Fibroblast of lung (primary cell): ENCODE measurements around the gene FIS1. TPM values are rescaled to one million over a fixed set of nuclear protein-coding genes. Genes with fewer than 3 reads are reported as not detected.
"Not testable (repeated sequence)": the region's sequence is repeated elsewhere in the genome, so short reads cannot be mapped to it uniquely, and the experiment has no call there.

Experiments
- DNase-seq, 2 donors: peaks; one replicate each; pipeline versions ENCODE4 v3.0.0 to v3.0.0-alpha.2; 2010; ENCODE audit warnings: low read depth in 2 of 2
- H2AFZ ChIP-seq: 2 replicates; pipeline ENCODE4 v1.5.1; 2012; ENCODE audit warnings: low read length, control low read depth, inconsistent platforms
- H3K27ac ChIP-seq: 2 replicates; pipeline ENCODE4 v1.5.1; 2011; ENCODE audit warnings: low read length, control low read depth; ENCODE audit not compliant: insufficient read depth
- H3K27me3 ChIP-seq: 2 replicates; pipeline ENCODE4 v1.5.1; 2011; ENCODE audit warnings: mild to moderate bottlenecking, low read length; ENCODE audit not compliant: control insufficient read depth, insufficient read depth
- H3K36me3 ChIP-seq: 2 replicates; pipeline ENCODE4 v1.5.1; 2011; ENCODE audit warnings: low read length; ENCODE audit not compliant: control insufficient read depth, insufficient read depth
- H3K4me1 ChIP-seq: 2 replicates; pipeline ENCODE4 v1.5.1; 2011; ENCODE audit warnings: low read length; ENCODE audit not compliant: control insufficient read depth, insufficient read depth; ENCODE audit errors: extremely low read depth
- H3K4me2 ChIP-seq: 2 replicates; pipeline ENCODE4 v1.5.1; 2011; ENCODE audit warnings: low read length, control low read depth; ENCODE audit not compliant: insufficient read depth; ENCODE audit errors: extremely low read depth
- H3K4me3 ChIP-seq, 4 experiments: fragments of 200-600 bp in 1 of 4; sonication (generic) in 1 of 4; replicated peaks in 1 of 4; 2 replicates each; pipeline ENCODE4 v1.5.1; 2011 to 2016; ENCODE audit warnings: low read length in 4 of 4, low read depth in 3 of 4, mild to moderate bottlenecking in 3 of 4, control low read depth in 2 of 4, inconsistent platforms in 1 of 4, mixed read lengths in 1 of 4; ENCODE audit not compliant: insufficient read depth in 1 of 4; ENCODE audit errors: control extremely low read depth in 1 of 4
- H3K79me2 ChIP-seq: 2 replicates; pipeline ENCODE4 v1.5.1; 2012; ENCODE audit warnings: mild to moderate bottlenecking, low read length, inconsistent platforms; ENCODE audit not compliant: control insufficient read depth, insufficient read depth
- H3K9ac ChIP-seq: 2 replicates; pipeline ENCODE4 v1.5.1; 2011; ENCODE audit warnings: mild to moderate bottlenecking, low read length, control low read depth; ENCODE audit not compliant: insufficient read depth
- H3K9me3 ChIP-seq: 2 replicates; pipeline ENCODE4 v1.5.1; 2012; ENCODE audit warnings: low read depth, low read length; ENCODE audit not compliant: control insufficient read depth, insufficient read depth
- H4K20me1 ChIP-seq: 2 replicates; pipeline ENCODE4 v1.5.1; 2011; ENCODE audit warnings: low read length; ENCODE audit not compliant: control insufficient read depth, insufficient read depth; ENCODE audit errors: extremely low read depth
- CTCF ChIP-seq, 2 donors: IDR thresholded peaks in 1 of 2; conservative IDR thresholded peaks in 1 of 2; 1 replicate in 1 of 2; 2 replicates in 1 of 2; pipeline ENCODE4 v1.5.1; 2011 to 2012; ENCODE audit warnings: low read length in 2 of 2, control low read depth in 1 of 2, inconsistent platforms in 1 of 2, low read depth in 1 of 2, mild to moderate bottlenecking in 1 of 2
- EZH2 ChIP-seq: IDR thresholded peaks from 2 replicates; pipeline ENCODE4 v1.5.1; 2012; ENCODE audit warnings: low read length, control low read depth, mild to moderate bottlenecking; ENCODE audit errors: missing control alignments
- polyA minus RNA-seq: library from RNA; depleted of rRNA, polyadenylated mRNA; stranded (reverse); fragments of >200 nt; gene quantifications from 2 replicates; pipeline ENCODE4 v1.2.3, GENCODE V29; 2011; ENCODE audit warnings: low replicate concordance
- polyA plus RNA-seq, 2 donors: library from polyadenylated mRNA; depleted of rRNA in 1 of 2; stranded (reverse) in 1 of 2; unstranded in 1 of 2; fragments of >200 nt; gene quantifications; 2 replicates each; pipeline ENCODE4 v1.2.1, GENCODE V29; 2011 to 2012; ENCODE audit warnings: missing spikeins in 1 of 2
- total RNA-seq: library from RNA; depleted of rRNA; stranded (reverse); fragments of >200 nt; gene quantifications from 2 replicates; pipeline ENCODE4 v1.2.1, GENCODE V29; 2014

The FIS1 gene
- total RNA-seq (148 and 169 TPM in 2 replicates), polyA plus RNA-seq (297 and 347 TPM in 2 replicates), polyA minus RNA-seq (104 and 125 TPM in 2 replicates)
- 244 and 265 TPM in 2 replicates for polyA plus RNA-seq (2012)

GRCh38 chr7:101244375-101245146 is at the start of gene FIS1:
FIS1 (minus strand) TSS chr7:101245081; CDS start chr7:101245004, 77 bp downstream.
- H3K4me3 ChIP-seq: peak within 1 kb of the TSS; percentile 78 to 92 (median 86)
- peaks cover 5% of the 10 kb centered on the region for H3K36me3 ChIP-seq
- H2AFZ ChIP-seq: peak within 1 kb of the TSS; percentile 93
- TF ChIP-seq CTCF (conservative IDR thresholded peaks at IDR 0.05 in 1 of 2, IDR thresholded peaks at IDR 0.05 in 1 of 2; ENCODE audit: low read depth in 1 of 2, low read length in 2 of 2): peak; percentile 76 to 81
- TF ChIP-seq EZH2: no peak
- H3K4me2 ChIP-seq: peak within 1 kb of the TSS; percentile 88
- no peaks in the 10 kb centered on the region for H4K20me1 ChIP-seq
- DNase-seq: peak; percentile 87 to 88
- peak within 1 kb of the TSS; percentile 85 for H3K27ac ChIP-seq
- no peaks in the 10 kb centered on the region for H3K9me3 ChIP-seq
- no peaks in the 10 kb centered on the region for H3K27me3 ChIP-seq
- peaks cover 24% of the 10 kb centered on the region for H3K79me2 ChIP-seq
- H3K4me1 ChIP-seq: peaks cover 4% of the 10 kb centered on the region
- H3K9ac ChIP-seq: peak within 1 kb of the TSS; percentile 71

- Histone ChIP-seq H3K79me2 (no peaks in the 10 kb centered on the region), H3K27me3 (peaks cover 11% of the 10 kb centered on the region), H3K4me1 (no peaks in the 10 kb centered on the region), H3K9ac (no peak overlapping the region), H3K27ac (no peak overlapping the region), H4K20me1 (no peaks in the 10 kb centered on the region), H3K4me2 (no peak overlapping the region), H3K9me3 (no peaks in the 10 kb centered on the region), H3K4me3 (no peak overlapping the region), H3K36me3 (no peaks in the 10 kb centered on the region), H2AFZ (no peak overlapping the region)
- no peak for DNase-seq
- TF ChIP-seq CTCF (conservative IDR thresholded peaks at IDR 0.05 in 1 of 2, IDR thresholded peaks at IDR 0.05 in 1 of 2; ENCODE audit: low read depth in 1 of 2, low read length in 2 of 2): no peak
Measured at GRCh38 chr7:101294039-101294831, 49.4 kb upstream of the FIS1 start.

GRCh38 chr7:101293069-101294021 is 48.5 kb upstream of the FIS1 start:
- not testable (repeated sequence) for H3K9me3 ChIP-seq, H3K4me1 ChIP-seq, H3K27ac ChIP-seq, H4K20me1 ChIP-seq, H3K79me2 ChIP-seq, DNase-seq, H3K4me2 ChIP-seq, H3K4me3 ChIP-seq, H3K9ac ChIP-seq, H3K36me3 ChIP-seq, H2AFZ ChIP-seq
- peaks cover 11% of the 10 kb centered on the region for H3K27me3 ChIP-seq

- H3K27me3 ChIP-seq: peaks cover 11% of the 10 kb centered on the region
Measured at GRCh38 chr7:101292566-101292965, 47.7 kb upstream of the FIS1 start.

More at GRCh38 chr7:101292566-101292965, 47.7 kb upstream of the FIS1 start:
- not testable (repeated sequence) for H2AFZ ChIP-seq, DNase-seq, H3K4me2 ChIP-seq, H3K79me2 ChIP-seq, H3K27ac ChIP-seq, H3K4me1 ChIP-seq, H3K4me3 ChIP-seq, H4K20me1 ChIP-seq, H3K36me3 ChIP-seq, H3K9me3 ChIP-seq, H3K9ac ChIP-seq
